Fibroblast of peridontal ligament (primary cell): ENCODE data around the gene IFNW1.

Experiments used
- DNase-seq: peaks from one replicate; pipeline ENCODE4 v3.0.0-alpha.2; 2010; ENCODE audit errors: extremely low read depth

IFNW1 gene

DNA sequence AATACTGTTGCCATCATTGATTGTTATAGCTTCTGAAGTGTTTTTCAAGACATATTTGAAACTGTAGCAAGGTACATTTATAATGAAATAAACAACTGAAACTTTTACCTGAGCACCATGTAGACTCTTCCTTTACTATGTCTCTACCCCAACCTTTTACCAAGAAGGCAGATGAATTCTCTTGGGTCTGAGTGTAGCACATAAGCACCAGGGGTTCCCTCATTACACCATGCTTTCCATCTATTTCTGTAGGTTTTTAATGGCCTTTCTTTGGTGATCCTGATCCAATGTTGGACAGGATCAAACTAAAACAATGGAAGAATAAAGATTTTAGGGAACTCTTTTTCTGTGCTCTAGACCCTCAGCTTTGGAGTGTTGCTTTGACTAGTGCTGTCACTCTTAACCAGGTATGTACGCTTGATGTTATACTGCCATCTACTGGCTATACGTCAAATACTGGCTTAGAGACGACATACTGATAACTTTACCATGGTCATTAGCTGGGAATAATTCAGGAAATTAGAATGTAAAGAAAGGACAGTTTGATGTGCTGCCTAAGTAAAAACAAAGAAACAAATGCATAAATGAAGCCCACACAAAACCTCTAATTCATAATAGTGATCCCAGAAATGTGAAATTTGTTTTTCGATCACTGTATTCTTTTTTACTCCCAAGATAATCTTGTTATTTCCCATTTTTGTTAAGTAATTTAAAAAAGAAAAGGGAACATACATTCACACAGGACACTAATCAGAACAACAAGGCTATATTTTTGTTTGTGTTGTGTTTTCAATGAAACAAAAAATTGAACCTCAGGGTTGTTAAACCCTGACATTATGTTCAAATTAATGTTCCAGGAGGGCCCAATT, 30.7 kb downstream of the IFNW1 start:
- DNase-seq: peak; percentile 90

DNA sequence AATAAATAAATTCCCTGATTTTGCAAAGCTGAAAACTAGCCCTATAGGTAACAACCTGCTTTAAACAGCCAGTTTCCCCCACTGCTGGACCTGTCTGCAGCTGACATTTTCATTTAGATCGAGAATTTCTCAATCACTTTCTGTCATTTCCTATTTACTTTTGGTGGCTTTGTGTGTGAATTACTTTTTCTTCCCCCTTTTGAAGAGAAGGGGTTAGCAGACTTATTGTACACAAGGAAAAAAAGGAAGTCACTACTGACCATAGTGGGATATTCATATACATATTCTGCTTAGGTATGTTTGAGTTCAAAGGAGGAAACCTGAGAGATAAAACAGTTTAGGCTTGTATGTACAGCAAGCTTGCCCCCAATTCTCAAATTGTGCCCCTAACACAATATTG, 36.8 kb downstream of the IFNW1 start:
- DNase-seq: no peak

DNA sequence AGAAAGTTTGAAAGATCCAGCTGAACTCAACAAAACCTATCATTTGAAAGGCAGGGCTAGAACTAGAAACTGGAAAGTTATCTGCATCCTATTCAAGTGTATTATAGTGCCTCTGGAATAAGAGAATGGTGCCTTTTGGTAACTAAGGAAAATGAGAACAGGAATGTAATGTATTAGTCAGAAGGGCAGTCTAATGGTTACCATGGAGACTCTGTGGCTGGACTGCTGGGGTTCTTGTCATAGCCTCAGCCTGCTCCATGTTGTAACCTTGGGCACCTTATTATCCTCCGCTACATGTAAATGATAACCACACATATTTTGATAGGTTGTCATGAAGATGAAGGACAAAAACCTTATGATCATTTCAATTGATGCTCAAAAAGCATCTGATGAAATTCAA, 39.3 kb downstream of the IFNW1 start:
- peak; percentile 20 for DNase-seq

DNA sequence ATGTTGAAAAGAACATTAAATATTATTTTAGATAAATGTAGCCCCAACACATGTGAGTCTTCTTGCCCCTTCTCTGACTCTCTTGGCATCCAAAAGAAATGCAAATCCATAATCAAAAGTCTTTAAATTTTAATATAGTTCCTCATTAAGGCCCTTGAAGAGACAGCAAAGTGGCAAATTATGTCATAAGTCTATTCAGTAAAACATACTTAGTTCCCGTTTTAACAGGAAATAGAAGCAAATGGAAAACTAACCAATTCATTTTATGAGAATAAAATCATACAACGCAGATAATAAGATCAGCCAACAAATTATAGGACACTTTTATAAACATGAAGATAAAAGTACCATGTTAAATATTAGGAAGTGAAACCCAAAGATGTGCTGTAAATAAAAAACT, 43.8 kb downstream of the IFNW1 start:
- DNase-seq: no peak

DNA sequence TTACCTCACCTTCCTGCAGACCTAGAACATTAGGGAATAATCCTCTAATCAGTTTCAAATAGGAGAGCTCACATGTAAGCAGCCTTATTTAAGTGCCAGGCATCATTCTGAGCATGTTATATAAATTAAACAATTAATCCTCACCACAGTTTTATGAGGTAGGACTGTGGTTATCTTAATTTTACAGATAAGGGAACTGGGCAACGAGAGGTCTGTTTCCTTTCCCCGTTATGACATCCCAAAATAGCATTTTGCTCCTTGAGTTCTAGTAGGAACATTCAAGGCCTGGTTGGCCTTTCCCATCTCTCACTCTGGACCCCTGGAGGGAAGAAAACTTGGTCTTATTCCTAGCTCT, 44.8 kb downstream of the IFNW1 start:
- DNase-seq: no peak

DNA sequence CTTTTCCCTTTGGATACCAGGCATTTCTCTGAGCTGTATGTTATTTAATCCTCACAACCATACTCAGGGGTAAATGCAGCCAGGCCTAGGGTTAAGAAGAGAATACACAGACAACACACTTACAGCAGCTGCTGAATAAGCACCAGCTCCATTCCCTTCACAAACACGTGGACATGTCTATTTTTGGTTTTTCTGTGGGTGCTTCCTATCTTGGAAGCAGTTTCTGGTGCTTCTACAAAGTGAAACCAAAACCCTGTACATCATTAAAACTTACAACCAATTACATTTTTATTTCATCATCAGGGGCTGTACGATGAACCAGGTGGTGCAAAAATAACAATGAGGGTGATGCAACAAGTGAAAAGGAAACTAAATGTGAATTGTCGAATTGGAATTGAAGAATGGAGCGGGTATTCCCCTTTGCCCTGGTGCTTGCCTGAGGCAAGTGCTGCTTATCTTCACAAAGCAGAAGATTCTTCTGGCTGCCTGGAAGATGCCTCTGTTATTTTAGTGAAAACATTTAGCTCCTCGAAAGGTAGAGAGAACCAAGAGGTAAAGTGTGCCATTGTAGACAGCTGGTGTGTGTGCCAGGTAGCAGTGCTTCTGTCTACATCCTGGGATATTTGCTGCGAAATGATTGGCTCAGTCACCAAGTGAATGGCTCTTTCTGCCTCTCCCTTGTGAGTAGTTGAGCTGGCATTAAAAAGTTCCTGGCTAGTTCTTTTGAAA, 45.3 kb downstream of the IFNW1 start:
- DNase-seq: peak; percentile 75

DNA sequence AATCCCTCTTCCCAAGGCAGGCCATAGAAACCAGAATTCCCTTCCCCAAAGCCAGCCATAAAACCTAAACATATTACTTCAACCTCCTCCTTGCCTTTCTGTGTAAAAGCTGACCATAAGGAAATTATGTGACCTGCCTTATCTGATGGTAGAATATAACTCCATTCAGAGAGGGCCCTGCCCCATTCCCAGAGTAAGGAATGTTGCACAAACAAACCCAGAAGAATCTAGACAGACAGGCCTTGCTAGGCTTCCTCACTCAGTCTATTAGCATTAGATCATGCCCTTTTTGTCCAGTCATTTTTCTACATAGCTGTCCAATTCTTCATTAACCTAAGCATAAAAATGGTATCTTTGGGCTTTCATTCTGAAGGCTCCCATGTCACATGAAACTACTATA, 46.1 kb downstream of the IFNW1 start:
- DNase-seq: no peak
